ENCODE measurements around the gene GTF2F2.
"Not testable (repeated sequence)": the region's sequence is repeated elsewhere in the genome, so short reads cannot be mapped to it uniquely, and the experiment has no call there.

Gene GTF2F2

DNA sequence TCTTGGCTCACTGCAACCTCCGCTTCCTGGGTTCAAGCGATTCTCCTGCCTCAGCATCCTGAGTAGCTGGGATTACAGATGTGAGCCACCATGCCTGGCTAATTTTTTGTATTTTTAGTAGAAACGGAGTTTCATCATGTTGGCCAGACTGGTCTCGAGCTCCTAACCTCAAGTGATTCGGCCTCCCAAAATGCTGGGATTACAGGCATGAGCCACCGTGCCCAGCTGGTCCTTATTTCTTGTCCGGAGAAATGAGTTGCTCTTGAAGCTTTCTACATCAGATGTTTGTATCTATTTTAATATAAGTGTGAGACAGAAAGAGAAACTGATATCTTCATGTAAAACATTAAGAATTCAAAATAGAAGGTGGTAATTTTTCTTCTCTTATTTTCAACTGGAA, 124.4 kb downstream of the GTF2F2 start:
- DNase-seq (ENCODE audit: extremely low read depth in 1 of 2, low read depth in 1 of 2) = not testable (repeated sequence)

DNA sequence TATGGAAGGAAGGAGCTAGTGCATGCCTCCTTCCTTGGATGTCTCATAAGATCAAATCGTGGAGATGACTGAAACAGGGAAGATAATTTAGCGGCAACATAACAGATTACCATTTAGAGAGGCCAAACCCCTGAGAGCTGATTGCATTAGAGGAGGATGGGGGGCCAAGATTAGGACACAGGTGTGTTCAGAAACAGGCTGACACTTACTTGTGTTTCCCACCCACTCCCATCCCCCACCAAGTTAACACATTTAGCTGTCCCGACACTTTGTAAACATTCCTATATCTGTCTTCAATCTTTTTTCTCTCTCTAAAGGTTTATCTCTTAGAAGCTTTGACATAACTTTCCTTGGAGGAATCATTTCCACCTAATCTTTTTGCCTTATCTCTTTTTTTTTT, 129.4 kb downstream of the GTF2F2 start:
- DNase-seq (ENCODE audit: extremely low read depth in 1 of 2, low read depth in 1 of 2) = no peak

DNA sequence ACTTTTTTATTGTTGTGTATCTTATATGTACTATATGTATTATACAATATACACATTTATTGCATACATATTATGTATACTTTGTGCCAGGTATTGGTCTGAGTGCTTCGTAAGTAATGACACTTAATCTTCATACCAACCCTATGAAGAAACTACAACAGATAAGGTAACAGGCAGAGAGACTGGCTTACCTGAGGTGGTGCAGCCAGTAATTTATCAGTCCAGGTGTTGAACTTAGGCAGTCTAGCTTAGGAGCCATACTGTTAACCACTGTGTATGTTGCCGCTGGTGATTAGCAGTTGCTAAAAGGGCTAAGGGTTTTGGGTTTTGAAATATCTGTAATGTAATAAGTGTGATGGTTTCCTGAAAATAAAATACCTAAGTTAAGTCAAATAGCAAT, 134.1 kb downstream of the GTF2F2 start:
- DNase-seq (ENCODE audit: extremely low read depth in 1 of 2, low read depth in 1 of 2) = no peak

- no peak for DNase-seq (ENCODE audit: extremely low read depth in 1 of 2, low read depth in 1 of 2)
Observed at GRCh38 chr13:45255247-45255987, 135.1 kb downstream of the GTF2F2 start.

- no peak for DNase-seq (ENCODE audit: extremely low read depth in 1 of 2, low read depth in 1 of 2)
Observed at GRCh38 chr13:45256254-45256653, 135.9 kb downstream of the GTF2F2 start.

GRCh38 chr13:45257638-45258333, 137.5 kb downstream of the GTF2F2 start:
- DNase-seq (ENCODE audit: extremely low read depth in 1 of 2, low read depth in 1 of 2) = no peak

GRCh38 chr13:45258334-45258675, 138.0 kb downstream of the GTF2F2 start:
- DNase-seq (ENCODE audit: extremely low read depth in 1 of 2, low read depth in 1 of 2) = no peak

DNA sequence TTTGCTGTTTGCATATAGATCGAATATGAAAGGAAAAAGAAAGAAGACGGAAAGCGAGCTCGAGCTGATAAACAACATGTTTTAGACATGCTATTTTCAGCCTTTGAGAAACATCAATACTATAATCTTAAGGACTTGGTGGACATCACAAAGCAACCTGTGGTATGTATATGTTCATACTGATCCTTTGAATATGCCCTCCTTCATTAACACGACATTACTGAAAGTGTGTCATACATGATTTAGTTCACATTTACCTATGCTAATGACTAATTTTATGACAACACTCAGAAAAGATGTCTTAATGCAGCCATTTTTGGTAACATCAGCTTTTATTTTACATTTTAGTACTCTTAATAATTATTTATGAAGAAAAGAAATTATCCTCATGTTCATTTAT, 146.9 kb downstream of the GTF2F2 start:
- no peak for DNase-seq (ENCODE audit: extremely low read depth in 1 of 2, low read depth in 1 of 2)

DNA sequence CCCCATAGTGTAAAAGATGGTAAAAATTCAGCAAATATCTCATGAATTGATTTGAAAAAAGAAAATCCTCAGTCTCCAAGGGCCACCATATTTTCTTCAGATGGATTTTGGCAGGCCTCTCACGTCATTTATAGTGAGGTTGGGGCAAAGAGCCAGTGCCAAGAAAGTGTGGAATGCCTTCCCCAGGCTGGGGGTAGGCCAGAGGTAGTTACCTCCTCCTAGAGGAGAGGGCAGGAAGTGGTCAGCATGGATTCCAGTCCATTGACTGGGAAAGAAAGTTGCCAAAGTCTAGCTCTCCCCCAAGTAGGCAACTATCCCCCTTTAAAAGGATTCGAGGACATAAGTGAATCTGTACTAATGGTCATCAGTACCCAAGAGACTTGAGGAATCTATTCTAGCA, 148.9 kb downstream of the GTF2F2 start:
- no peak for DNase-seq (ENCODE audit: extremely low read depth in 1 of 2, low read depth in 1 of 2)

DNA sequence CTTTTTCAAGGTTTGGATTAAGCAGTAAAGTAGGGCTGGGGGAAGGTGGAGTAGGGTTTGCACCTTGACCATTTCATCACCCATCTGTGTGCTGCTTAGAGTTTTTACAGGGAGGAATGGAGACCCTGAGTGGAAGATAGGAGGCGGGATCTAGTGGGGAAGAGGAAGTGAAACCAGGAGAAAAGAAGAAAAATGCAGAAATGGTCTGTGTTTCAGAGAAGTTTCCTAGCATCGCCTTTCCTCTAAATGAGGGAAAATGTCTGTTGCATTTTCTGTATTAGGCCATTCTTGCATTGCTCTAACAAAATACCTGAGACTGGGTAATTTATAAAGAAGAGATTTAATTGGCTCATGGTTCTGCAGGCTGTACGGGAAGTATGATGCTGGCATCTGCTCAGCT, 156.6 kb downstream of the GTF2F2 start:
- no peak for DNase-seq (ENCODE audit: extremely low read depth in 1 of 2, low read depth in 1 of 2)

DNA sequence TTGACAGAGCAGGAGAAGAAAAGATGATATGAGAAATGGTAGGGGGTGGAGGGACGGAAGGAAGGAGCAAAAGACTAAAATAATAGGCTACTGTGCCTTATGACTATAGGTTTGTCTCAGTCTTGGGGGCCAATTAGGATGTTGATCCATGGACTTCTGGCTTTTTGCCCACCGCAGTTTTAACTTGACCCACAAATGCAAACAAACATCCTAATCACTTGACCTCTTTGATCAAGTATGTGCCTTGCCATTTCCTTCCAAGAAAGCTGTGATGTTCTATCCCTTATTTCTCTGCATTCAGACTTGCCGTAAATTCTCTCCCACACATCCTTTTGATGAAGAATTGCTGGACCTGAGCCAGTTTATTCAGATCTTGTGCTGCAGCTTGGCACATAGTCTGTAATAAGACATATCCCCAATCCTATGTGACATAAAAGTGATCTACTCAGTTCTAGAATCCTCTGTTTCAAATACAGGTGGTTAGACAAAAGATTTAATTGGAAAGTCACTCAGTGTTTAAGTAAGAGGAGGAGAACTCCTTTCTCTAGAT, 157.9 kb downstream of the GTF2F2 start:
- no peak for DNase-seq (ENCODE audit: extremely low read depth in 1 of 2, low read depth in 1 of 2)

DNA sequence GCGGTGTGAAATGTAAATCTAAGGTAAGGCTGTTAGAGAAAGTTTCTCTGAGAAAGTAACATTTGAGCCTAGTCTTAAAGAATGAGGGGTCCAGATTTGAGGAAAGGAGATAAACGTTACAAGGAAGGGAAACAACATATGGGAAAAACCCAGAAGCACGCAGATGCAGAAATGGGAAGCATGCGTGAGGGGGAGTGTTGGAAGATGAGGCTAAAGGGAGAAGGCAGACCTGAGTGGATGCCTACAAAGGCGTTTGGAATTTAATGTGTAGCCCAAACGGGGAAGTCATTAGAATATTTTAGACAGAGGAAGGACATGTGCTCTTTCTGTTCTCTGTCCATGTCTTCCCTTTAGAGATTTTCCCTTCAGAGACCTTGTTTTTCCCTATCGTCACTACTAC, 159.7 kb downstream of the GTF2F2 start:
- no peak for DNase-seq (ENCODE audit: extremely low read depth in 1 of 2, low read depth in 1 of 2)

DNA sequence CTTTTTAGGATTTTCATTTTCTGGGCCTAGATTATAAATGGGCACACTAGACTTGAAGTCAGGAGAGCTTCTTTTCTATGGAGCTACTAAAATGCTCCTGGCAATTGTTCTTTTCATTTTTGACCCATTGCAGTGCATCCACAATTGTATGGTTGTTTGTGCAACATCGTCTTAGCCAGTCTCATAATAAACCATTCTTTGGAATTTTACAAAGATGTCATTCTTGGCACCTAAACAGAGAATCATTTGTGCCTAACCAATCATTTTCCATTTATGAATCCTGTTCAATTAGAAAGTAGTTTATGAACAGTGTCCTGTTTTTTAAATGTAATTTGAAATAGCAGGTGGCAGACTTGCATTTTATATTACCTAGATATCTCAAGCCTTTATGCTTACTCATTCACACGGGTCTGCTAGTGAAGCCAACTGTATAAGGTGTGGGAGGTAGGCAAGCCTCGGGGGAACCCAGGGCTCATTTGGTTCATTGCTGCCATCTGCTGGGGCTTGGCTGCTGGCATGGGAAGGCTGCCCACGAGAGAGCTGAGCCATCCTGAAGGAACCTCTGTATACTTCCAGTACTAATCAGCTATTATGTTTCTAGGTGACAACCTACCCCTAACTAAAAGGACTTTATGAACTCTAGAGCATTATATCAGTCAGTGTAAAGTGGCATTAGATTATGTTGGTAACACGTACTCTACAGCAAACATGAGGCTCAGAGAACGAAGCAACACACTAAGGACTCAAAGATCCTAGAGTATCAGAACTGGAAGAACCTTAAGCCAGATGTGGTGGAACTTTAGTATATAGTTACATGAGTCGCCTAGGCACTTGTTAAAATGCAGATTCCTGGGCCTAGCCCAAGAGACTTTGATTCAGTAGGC, 160.7 kb downstream of the GTF2F2 start:
- DNase-seq (ENCODE audit: extremely low read depth in 1 of 2, low read depth in 1 of 2) = peak; percentile 14 to 31

GRCh38 chr13:45282994-45283393, 162.7 kb downstream of the GTF2F2 start:
- DNase-seq (ENCODE audit: extremely low read depth in 1 of 2, low read depth in 1 of 2) = no peak

- no peak for DNase-seq (ENCODE audit: extremely low read depth in 1 of 2, low read depth in 1 of 2)
Observed at GRCh38 chr13:45289936-45290563, 169.7 kb downstream of the GTF2F2 start.

DNA sequence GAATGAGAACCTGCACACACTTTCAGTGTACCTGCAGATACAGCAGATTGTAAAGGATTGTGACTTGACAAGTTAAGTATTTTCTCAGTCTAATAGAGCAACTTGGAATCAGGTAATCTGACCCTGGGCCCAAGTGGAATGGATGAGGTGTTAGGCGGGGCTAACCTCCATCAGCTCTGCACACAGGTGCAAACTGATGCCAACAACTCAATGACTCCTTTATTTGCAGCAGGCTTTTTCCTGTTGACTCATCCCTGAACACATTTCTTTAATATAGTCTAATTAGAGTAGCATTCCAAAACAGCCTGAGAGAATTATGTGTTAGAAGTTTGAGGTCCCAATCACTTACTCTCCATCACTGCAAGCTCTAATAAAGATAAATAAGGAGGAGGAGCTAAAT, 171.9 kb downstream of the GTF2F2 start:
- DNase-seq (ENCODE audit: extremely low read depth in 1 of 2, low read depth in 1 of 2) = no peak

- no peak for DNase-seq (ENCODE audit: extremely low read depth in 1 of 2, low read depth in 1 of 2)
Observed at GRCh38 chr13:45295536-45295935, 175.2 kb downstream of the GTF2F2 start.

GRCh38 chr13:45296259-45296658, 175.9 kb downstream of the GTF2F2 start:
- no peak for DNase-seq (ENCODE audit: extremely low read depth in 1 of 2, low read depth in 1 of 2)

DNA sequence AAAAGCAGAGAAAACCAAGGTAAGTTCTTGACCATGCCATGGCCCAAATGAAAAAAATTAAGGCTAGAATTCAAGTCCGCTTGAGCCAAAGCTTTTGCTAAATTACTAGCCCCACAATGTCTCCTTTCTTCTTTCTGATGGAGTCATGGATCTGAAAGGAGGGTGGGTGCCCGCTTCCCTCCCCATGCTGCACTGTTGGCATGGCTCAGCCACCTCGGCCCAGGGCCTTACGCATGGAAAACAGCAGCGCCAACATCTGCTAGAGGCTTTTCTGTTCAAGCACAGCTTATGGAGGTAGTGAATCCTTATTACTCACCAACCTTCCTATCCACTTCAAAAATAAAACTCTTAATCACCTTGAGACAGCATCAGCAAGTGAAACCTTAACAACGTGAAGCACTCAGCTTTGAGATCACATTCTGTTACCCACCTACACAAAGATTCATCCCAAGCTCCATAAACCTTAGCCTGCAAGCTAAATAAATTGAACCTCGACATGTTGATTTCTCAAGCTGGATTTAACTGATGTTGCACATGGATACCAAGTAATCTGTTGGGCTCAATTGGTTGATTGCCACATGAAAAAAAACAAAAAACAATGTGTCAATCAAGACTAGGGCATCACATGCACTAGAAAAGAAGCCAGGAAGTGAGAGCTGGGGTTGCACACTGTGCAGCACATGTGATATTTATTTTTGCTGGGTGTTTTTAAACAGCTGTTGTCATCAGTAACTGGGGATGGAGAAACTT, 177.3 kb downstream of the GTF2F2 start:
- no peak for DNase-seq (ENCODE audit: extremely low read depth in 1 of 2, low read depth in 1 of 2)

DNA sequence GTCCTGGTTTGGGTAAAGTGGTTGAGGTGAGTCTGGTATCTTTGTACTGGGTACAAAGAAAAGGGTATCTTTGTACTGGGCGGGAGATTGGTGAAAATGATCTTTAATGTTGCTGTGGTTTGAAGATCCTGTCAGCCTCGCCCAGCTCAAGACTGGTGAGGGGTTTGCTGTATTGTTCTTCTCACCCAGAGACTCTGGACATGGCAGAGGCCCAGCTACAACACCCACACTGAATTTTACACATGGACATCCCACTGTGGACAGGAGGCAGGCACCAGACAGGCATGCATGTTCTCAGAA, 177.8 kb downstream of the GTF2F2 start:
- DNase-seq (ENCODE audit: extremely low read depth in 1 of 2, low read depth in 1 of 2) = no peak
